Lung (tissue), 12 donors: ENCODE results near the gene DRGX. TPM values are rescaled to one million over a fixed set of nuclear protein-coding genes. Genes with fewer than 3 reads are reported as not detected.
A peak's percentile ranks its signal among the peaks of the same experiment; 100 is the strongest.

ENCODE experiments used
- ATAC-seq: fragments of 200-7000 bp; cut with Tn5 transposase; one replicate; pipeline ENCODE4 v1.9.1; 2020; ENCODE audit warnings: moderate number of reproducible peaks; ENCODE audit not compliant: insufficient read depth, low FRiP score
- DNase-seq, 3 donors: peaks; one replicate each; pipeline ENCODE4 v3.0.0-alpha.2; 2013 to 2017
- H3K27ac ChIP-seq, 2 donors: one replicate each; pipeline ENCODE4 v1.5.1; 2013; ENCODE audit warnings: mild to moderate bottlenecking in 2 of 2, moderate library complexity in 2 of 2, control low read depth in 1 of 2, inconsistent platforms in 1 of 2, low read depth in 1 of 2, low read length in 1 of 2
- H3K27me3 ChIP-seq, 3 donors: one replicate each; pipeline ENCODE4 v1.5.1; 2013; ENCODE audit warnings: low read length in 2 of 3; ENCODE audit not compliant: control insufficient read depth in 3 of 3, insufficient read depth in 3 of 3
- H3K36me3 ChIP-seq, 4 donors: one replicate each; pipeline ENCODE4 v1.5.1; 2013; ENCODE audit warnings: low read length in 4 of 4, mild to moderate bottlenecking in 1 of 4, moderate library complexity in 1 of 4; ENCODE audit not compliant: control insufficient read depth in 4 of 4, insufficient read depth in 4 of 4
- H3K4me1 ChIP-seq, 5 donors: one replicate each; pipeline ENCODE4 v1.5.1; 2013; ENCODE audit warnings: low read length in 5 of 5, mild to moderate bottlenecking in 2 of 5, moderate library complexity in 1 of 5; ENCODE audit not compliant: control insufficient read depth in 5 of 5, insufficient read depth in 5 of 5
- H3K4me3 ChIP-seq: one replicate; pipeline ENCODE4 v1.5.1; 2013; ENCODE audit warnings: mild to moderate bottlenecking, control low read depth, moderate library complexity
- H3K9ac ChIP-seq, 2 donors: one replicate each; pipeline ENCODE4 v1.5.1; 2013; ENCODE audit warnings: low read length in 2 of 2, control low read depth in 1 of 2; ENCODE audit not compliant: insufficient read depth in 1 of 2
- H3K9me3 ChIP-seq, 4 donors: one replicate each; pipeline ENCODE4 v1.5.1; 2013; ENCODE audit warnings: low read length in 3 of 4, mild to moderate bottlenecking in 1 of 4, moderate library complexity in 1 of 4; ENCODE audit not compliant: control insufficient read depth in 4 of 4, insufficient read depth in 3 of 4
- CTCF ChIP-seq: IDR thresholded peaks from 2 replicates; pipeline ENCODE4 v1.5.1; 2012; ENCODE audit warnings: mild to moderate bottlenecking; ENCODE audit errors: control extremely low read depth, extremely low read depth
- WGBS, 2 donors: extraction: QIAGEN DNeasy Blood & Tissue Kit; methylation state at CpG; one replicate each; pipeline ENCODE4 v1.1.7; 2013; 5-methylcytosine and 5-hydroxymethylcytosine counted together
- polyA plus RNA-seq, 2 donors: library from polyadenylated mRNA; stranded (reverse); fragments of 200-250 nt; gene quantifications; one replicate each; pipeline ENCODE4 v1.2.1, GENCODE V29; 2013
- total RNA-seq, 2 donors: library from RNA; depleted of rRNA in 1 of 2; stranded (reverse); fragments of >200 nt in 1 of 2; gene quantifications; one replicate each; pipeline ENCODE4 v1.2.1, GENCODE V29; 2014 to 2021
- donor health status: control.
- donor health status: control.
- donor health status: Bipolar disorder and iron deficiency.
- donor health status: healthy.
- donor health status: DM: yes; HTN: yes; CAD: no.

Gene DRGX
- total and polyA plus RNA-seq, 4 donors: 0.10 TPM; not detected in 3

- ATAC-seq: no peak
- peaks cover 0 to 4% (median 0%) of the 10 kb centered on the region in 5 donors for H3K4me1 ChIP-seq
- H3K27me3 ChIP-seq: peaks cover 0 to 3% (median 0%) of the 10 kb centered on the region in 3 donors
- no peak for TF ChIP-seq CTCF
- H3K9me3 ChIP-seq: no peaks in the 10 kb centered on the region
- peak overlapping the region in 1 of 2 donors; percentile 11 for H3K9ac ChIP-seq
- no peak overlapping the region for H3K4me3 ChIP-seq
- H3K27ac ChIP-seq: no peak overlapping the region
- peak in 2 of 3 donors; percentile 15 to 16 for DNase-seq
- WGBS, 2 donors: 47 to 57% methylated on average over 46 of the region's 46 CpGs
- no peaks in the 10 kb centered on the region for H3K36me3 ChIP-seq
Observed at GRCh38 chr10:49441488-49442476, 45.9 kb upstream of the DRGX start.

DNA sequence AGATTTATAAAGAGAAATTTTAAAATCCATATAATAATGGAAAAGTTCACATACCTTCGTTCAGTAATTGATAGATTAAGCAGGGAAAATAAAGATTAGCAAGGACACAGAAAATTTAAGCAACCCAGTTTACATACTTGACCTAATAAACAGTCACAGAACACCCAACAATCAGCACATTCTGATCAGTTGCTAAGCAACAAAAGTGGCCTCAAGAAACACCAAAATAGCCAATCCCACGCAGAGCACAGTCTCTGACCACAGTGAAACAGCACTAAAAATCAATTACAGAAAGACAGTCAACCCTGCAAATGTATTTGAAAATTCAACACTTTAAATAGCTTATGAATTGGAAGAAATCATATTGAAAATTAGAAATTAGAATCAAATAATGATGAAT is 39.3 kb upstream of the DRGX start:
- H3K27me3 ChIP-seq: no peaks in the 10 kb centered on the region

GRCh38 chr10:49433069-49433468 is 37.2 kb upstream of the DRGX start:
- Histone ChIP-seq H3K27ac (no peak overlapping the region), H3K36me3 (no peaks in the 10 kb centered on the region), H3K9ac (no peak overlapping the region), H3K27me3 (no peaks in the 10 kb centered on the region), H3K9me3 (peaks cover 0 to 2% (median 0%) of the 10 kb centered on the region in 4 donors), H3K4me3 (no peak overlapping the region), H3K4me1 (peaks cover 0 to 3% (median 0%) of the 10 kb centered on the region in 5 donors)
- DNase-seq (no peak), ATAC-seq (no peak)
- TF ChIP-seq CTCF: no peak
- WGBS, 2 donors: 93 to 94% methylated on average over 2 of the region's 2 CpGs

More for the DNA sequence above, 39.3 kb upstream of the DRGX start:
- ATAC-seq (no peak), DNase-seq (no peak)
- no peak for TF ChIP-seq CTCF
- Histone ChIP-seq H3K36me3 (no peaks in the 10 kb centered on the region), H3K4me3 (no peak overlapping the region), H3K27ac (no peak overlapping the region), H3K9me3 (peaks cover 0 to 2% (median 0%) of the 10 kb centered on the region in 4 donors), H3K4me1 (peaks cover 0 to 3% (median 0%) of the 10 kb centered on the region in 5 donors), H3K9ac (no peak overlapping the region)
- WGBS, 2 donors: 85 to 89% methylated on average over 2 of the region's 2 CpGs
